Hepatocyte (in vitro differentiated cells): Measurements from ENCODE around the gene EXOC6B. TPM values are rescaled to one million over a fixed set of nuclear protein-coding genes. Genes with fewer than 3 reads are reported as not detected.

ENCODE experiments used
- DNase-seq: peaks from one replicate; pipeline ENCODE4 v3.0.0-alpha.2; 2016; ENCODE audit warnings: low spot score
- H2AFZ ChIP-seq: fragments of 200-600 bp; sonication (generic); 2 replicates; pipeline ENCODE4 v1.6.0; 2016; ENCODE audit warnings: antibody characterized with exemption, mild to moderate bottlenecking
- H3K27ac ChIP-seq: fragments of 200-600 bp; sonication (generic); 2 replicates; pipeline ENCODE4 v1.5.1; 2016; ENCODE audit warnings: mild to moderate bottlenecking
- H3K27me3 ChIP-seq: fragments of 200-600 bp; sonication (generic); 2 replicates; pipeline ENCODE4 v1.6.1; 2016
- H3K36me3 ChIP-seq: fragments of 200-600 bp; sonication (generic); replicated peaks from 2 replicates; pipeline ENCODE4 v1.5.1; 2016; ENCODE audit warnings: low read depth; ENCODE audit not compliant: insufficient read depth
- H3K4me1 ChIP-seq: fragments of 200-600 bp; sonication (generic); 2 replicates; pipeline ENCODE4 v1.5.1; 2016; ENCODE audit warnings: mild to moderate bottlenecking, moderate library complexity; ENCODE audit not compliant: insufficient read depth
- H3K4me2 ChIP-seq: fragments of 200-600 bp; sonication (generic); 2 replicates; pipeline ENCODE4 v1.6.0; 2016
- H3K4me3 ChIP-seq: fragments of 200-600 bp; sonication (generic); 2 replicates; pipeline ENCODE4 v1.5.1; 2016; ENCODE audit warnings: mild to moderate bottlenecking
- H3K79me2 ChIP-seq: fragments of 200-600 bp; sonication (generic); 2 replicates; pipeline ENCODE4 v1.6.0; 2017; ENCODE audit warnings: mild to moderate bottlenecking
- H3K9me2 ChIP-seq: fragments of 200-600 bp; sonication (generic); replicated peaks from 2 replicates; pipeline ENCODE4 v1.6.0; 2017; ENCODE audit warnings: mild to moderate bottlenecking; ENCODE audit not compliant: insufficient read depth
- H3K9me3 ChIP-seq: fragments of 200-600 bp; sonication (generic); 2 replicates; pipeline ENCODE4 v1.5.1; 2016; ENCODE audit warnings: low read depth, mild to moderate bottlenecking
- H4K20me1 ChIP-seq: fragments of 200-600 bp; sonication (generic); 2 replicates; pipeline ENCODE4 v1.6.0; 2016; ENCODE audit warnings: mild to moderate bottlenecking; ENCODE audit not compliant: insufficient read depth, poor library complexity, severe bottlenecking
- EZH2 ChIP-seq: fragments of 200-600 bp; sonication (generic); IDR thresholded peaks from 2 replicates; pipeline ENCODE4 v1.6.1; 2016; ENCODE audit warnings: antibody characterized with exemption, mild to moderate bottlenecking, borderline replicate concordance
- EZH2phosphoT487 ChIP-seq: fragments of 200-600 bp; sonication (generic); IDR thresholded peaks from one replicate; pipeline ENCODE4 v1.6.1; 2018; ENCODE audit warnings: antibody characterized with exemption, mild to moderate bottlenecking, low read depth, moderate library complexity; ENCODE audit not compliant: unreplicated experiment, severe bottlenecking
- WGBS: methylation state at CpG from one replicate; pipeline ENCODE4 v1.1.6; 2016; ENCODE audit warnings: low lambda C conversion rate; ENCODE audit errors: missing lambda C conversion rate; 5-methylcytosine and 5-hydroxymethylcytosine counted together
- polyA plus RNA-seq: library from polyadenylated mRNA; unstranded; fragments of >200 nt; fragmentation: Nextera tagmentation; extraction: Ambion mirVana; gene quantifications from 2 replicates; pipeline ENCODE4 v1.2.1, GENCODE V29; 2016
- total RNA-seq: library from RNA; depleted of rRNA; stranded (reverse); fragments of >200 nt; gene quantifications from 2 replicates; pipeline ENCODE4 v1.2.3, GENCODE V29; 2014
- TF ChIP-seq, protein P1 (sequence below): fragments of 200-600 bp; sonication (generic); IDR thresholded peaks from 2 replicates; pipeline ENCODE4 v1.5.1; 2016; ENCODE audit warnings: antibody characterized with exemption, mild to moderate bottlenecking; ENCODE audit not compliant: poor library complexity

Gene EXOC6B
- total and polyA plus RNA-seq, 2 experiments from 2014 or later: 11.8 to 36.2 TPM

DNA sequence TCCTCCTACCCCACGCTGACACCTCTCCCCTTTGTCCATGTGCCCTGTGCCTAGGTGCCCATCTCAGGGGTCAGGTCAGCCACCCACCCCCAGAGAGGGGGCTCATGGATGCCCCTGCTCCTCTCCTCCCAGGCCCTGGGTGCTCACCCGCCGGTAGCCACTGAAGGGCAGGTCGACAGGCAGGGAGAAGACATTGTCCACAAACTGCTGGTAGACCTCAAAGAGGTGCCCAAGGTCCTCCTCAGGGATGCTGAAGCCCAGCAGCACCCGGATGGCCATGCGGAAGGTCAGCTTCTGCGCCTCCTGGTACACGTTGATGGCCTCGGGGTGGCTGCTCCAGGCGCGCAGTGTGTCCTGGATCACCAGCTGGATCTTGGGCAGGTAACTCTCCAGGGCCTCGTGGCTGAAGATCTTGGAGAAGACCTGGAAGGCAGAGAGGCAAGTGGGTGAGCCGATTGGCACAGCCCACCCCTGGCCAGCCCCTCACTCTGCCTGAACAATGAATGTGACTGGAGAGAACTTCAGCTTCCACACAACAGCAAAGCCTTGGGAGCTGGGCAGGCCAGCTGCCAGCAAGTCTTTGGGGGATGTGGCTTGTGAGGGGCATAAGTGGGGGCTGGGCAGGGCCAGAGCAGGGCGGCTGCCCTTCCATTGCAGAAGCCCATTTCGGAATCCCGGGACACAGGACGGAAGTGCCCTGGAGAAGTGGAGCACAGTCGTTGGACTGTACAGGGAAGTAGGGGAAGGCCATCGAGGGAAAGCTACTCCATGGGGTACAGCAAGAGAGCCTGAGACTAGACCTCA, 690.6 kb downstream of the EXOC6B start:
- H3K4me1 ChIP-seq: peaks cover 7% of the 10 kb centered on the region
- no peak overlapping the region for H3K27ac ChIP-seq
- no peak overlapping the region for H3K4me3 ChIP-seq
- WGBS: 92% methylated on average over 19 of the region's 19 CpGs
- H3K27me3 ChIP-seq: peaks cover under 1% of the 10 kb centered on the region
- no peaks in the 10 kb centered on the region for H3K9me2 ChIP-seq
- DNase-seq: no peak
- no peaks in the 10 kb centered on the region for H3K9me3 ChIP-seq
- H3K4me2 ChIP-seq: no peak overlapping the region
- no peak overlapping the region for H2AFZ ChIP-seq
- no peaks in the 10 kb centered on the region for H3K79me2 ChIP-seq
- no peaks in the 10 kb centered on the region for H3K36me3 ChIP-seq
- no peaks in the 10 kb centered on the region for H4K20me1 ChIP-seq
- TF ChIP-seq EZH2 (no peak), EZH2phosphoT487 (no peak)
- TF ChIP-seq, protein P1, sequence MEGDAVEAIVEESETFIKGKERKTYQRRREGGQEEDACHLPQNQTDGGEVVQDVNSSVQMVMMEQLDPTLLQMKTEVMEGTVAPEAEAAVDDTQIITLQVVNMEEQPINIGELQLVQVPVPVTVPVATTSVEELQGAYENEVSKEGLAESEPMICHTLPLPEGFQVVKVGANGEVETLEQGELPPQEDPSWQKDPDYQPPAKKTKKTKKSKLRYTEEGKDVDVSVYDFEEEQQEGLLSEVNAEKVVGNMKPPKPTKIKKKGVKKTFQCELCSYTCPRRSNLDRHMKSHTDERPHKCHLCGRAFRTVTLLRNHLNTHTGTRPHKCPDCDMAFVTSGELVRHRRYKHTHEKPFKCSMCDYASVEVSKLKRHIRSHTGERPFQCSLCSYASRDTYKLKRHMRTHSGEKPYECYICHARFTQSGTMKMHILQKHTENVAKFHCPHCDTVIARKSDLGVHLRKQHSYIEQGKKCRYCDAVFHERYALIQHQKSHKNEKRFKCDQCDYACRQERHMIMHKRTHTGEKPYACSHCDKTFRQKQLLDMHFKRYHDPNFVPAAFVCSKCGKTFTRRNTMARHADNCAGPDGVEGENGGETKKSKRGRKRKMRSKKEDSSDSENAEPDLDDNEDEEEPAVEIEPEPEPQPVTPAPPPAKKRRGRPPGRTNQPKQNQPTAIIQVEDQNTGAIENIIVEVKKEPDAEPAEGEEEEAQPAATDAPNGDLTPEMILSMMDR: no peak

GRCh38 chr2:72134408-72134996, 691.3 kb downstream of the EXOC6B start:
- WGBS: 83% methylated on average over 10 of the region's 10 CpGs
- no peaks in the 10 kb centered on the region for H3K9me3 ChIP-seq
- TF ChIP-seq, protein P1: no peak
- TF ChIP-seq EZH2 (no peak), EZH2phosphoT487 (no peak)
- peaks cover 4% of the 10 kb centered on the region for H3K27me3 ChIP-seq
- no peaks in the 10 kb centered on the region for H3K9me2 ChIP-seq
- H3K36me3 ChIP-seq: no peaks in the 10 kb centered on the region
- H3K4me1 ChIP-seq: peaks cover 10% of the 10 kb centered on the region
- no peak overlapping the region for H3K4me2 ChIP-seq
- H4K20me1 ChIP-seq: no peaks in the 10 kb centered on the region
- DNase-seq: no peak
- H3K27ac ChIP-seq: no peak overlapping the region
- H2AFZ ChIP-seq: no peak overlapping the region
- no peaks in the 10 kb centered on the region for H3K79me2 ChIP-seq
- H3K4me3 ChIP-seq: no peak overlapping the region

GRCh38 chr2:72133721-72134407, 692.0 kb downstream of the EXOC6B start:
- H3K9me2 ChIP-seq: no peaks in the 10 kb centered on the region
- 78% methylated on average over 11 of the region's 11 CpGs for WGBS
- H2AFZ ChIP-seq: no peak overlapping the region

More at GRCh38 chr2:72133721-72134407, 692.0 kb downstream of the EXOC6B start:
- H3K4me3 ChIP-seq: no peak overlapping the region
- H3K4me2 ChIP-seq: no peak overlapping the region
- H4K20me1 ChIP-seq: no peaks in the 10 kb centered on the region
- no peaks in the 10 kb centered on the region for H3K9me3 ChIP-seq
- TF ChIP-seq, protein P1: no peak
- TF ChIP-seq EZH2phosphoT487 (no peak), EZH2 (no peak)
- H3K27me3 ChIP-seq: peaks cover 4% of the 10 kb centered on the region
- no peaks in the 10 kb centered on the region for H3K36me3 ChIP-seq
- DNase-seq: no peak
- H3K79me2 ChIP-seq: no peaks in the 10 kb centered on the region
- H3K4me1 ChIP-seq: peaks cover 10% of the 10 kb centered on the region
- no peak overlapping the region for H3K27ac ChIP-seq
